Neural cell (in vitro differentiated cells): ENCODE measurements around the gene LPXN. TPM values are rescaled to one million over a fixed set of nuclear protein-coding genes. Genes with fewer than 3 reads are reported as not detected.

Source experiments
- H2AFZ ChIP-seq: fragments of 200-600, 300-800 bp; sonication (generic), shearing (Covaris generic); 2 replicates; pipeline ENCODE4 v1.6.0; 2014; ENCODE audit warnings: low read depth, mild to moderate bottlenecking, antibody characterized with exemption, low read length, moderate library complexity
- H3F3A ChIP-seq: fragments of 200-600 bp; shearing (Covaris generic); 2 replicates; pipeline ENCODE4 v1.6.1; 2016; ENCODE audit warnings: mild to moderate bottlenecking, moderate library complexity, mixed read lengths, antibody characterized with exemption, low read length; ENCODE audit not compliant: insufficient read depth, poor library complexity, severe bottlenecking
- H3K27ac ChIP-seq: fragments of 200-600, 300-800 bp; sonication (generic), shearing (Covaris generic); 2 replicates; pipeline ENCODE4 v1.5.1; 2014; ENCODE audit warnings: mild to moderate bottlenecking, low read length, moderate library complexity
- H3K27me3 ChIP-seq: fragments of 300-800, 200-600 bp; sonication (generic), shearing (Covaris generic); 2 replicates; pipeline ENCODE4 v1.6.0; 2014; ENCODE audit warnings: mild to moderate bottlenecking, low read depth, low read length, moderate library complexity; ENCODE audit not compliant: insufficient read depth
- H3K36me3 ChIP-seq: fragments of 300-800, 200-600 bp; sonication (generic), shearing (Covaris generic); 2 replicates; pipeline ENCODE4 v1.5.1; 2014; ENCODE audit warnings: mild to moderate bottlenecking, antibody characterized with exemption, low read length, moderate library complexity; ENCODE audit not compliant: insufficient read depth
- H3K4me2 ChIP-seq: fragments of 300-800, 200-600 bp; sonication (generic), shearing (Covaris generic); 2 replicates; pipeline ENCODE4 v1.6.0; 2014; ENCODE audit warnings: mild to moderate bottlenecking, low read length
- H3K4me3 ChIP-seq: fragments of 300-800, 200-600 bp; sonication (generic), shearing (Covaris generic); 2 replicates; pipeline ENCODE4 v1.5.1; 2014; ENCODE audit warnings: mild to moderate bottlenecking, low read length, moderate library complexity
- H3K79me2 ChIP-seq: fragments of 200-600 bp; shearing (Covaris generic); replicated peaks from 2 replicates; pipeline ENCODE4 v1.6.0; 2014; ENCODE audit warnings: mild to moderate bottlenecking, low read length, moderate library complexity; ENCODE audit not compliant: insufficient read depth
- H3K9ac ChIP-seq: fragments of 300-800, 200-600 bp; sonication (generic), shearing (Covaris generic); 2 replicates; pipeline ENCODE4 v1.6.1; 2016; ENCODE audit warnings: mild to moderate bottlenecking, low read length, mixed read lengths
- H3K9me2 ChIP-seq: fragments of 200-600 bp; shearing (Covaris generic); 2 replicates; pipeline ENCODE4 v1.6.1; 2016; ENCODE audit warnings: mild to moderate bottlenecking, low read length, mixed read lengths; ENCODE audit not compliant: insufficient read depth
- H3K9me3 ChIP-seq: fragments of 200-600, 300-800 bp; sonication (generic), shearing (Covaris generic); 2 replicates; pipeline ENCODE4 v1.6.1; 2016; ENCODE audit warnings: mild to moderate bottlenecking, mixed run types, low read length, moderate library complexity, mixed read lengths
- H4K20me1 ChIP-seq: fragments of 200-600 bp; shearing (Covaris generic); 2 replicates; pipeline ENCODE4 v1.6.1; 2016; ENCODE audit warnings: mild to moderate bottlenecking, mixed run types; ENCODE audit not compliant: insufficient read depth
- EP300 ChIP-seq: fragments of 450-650 bp; conservative IDR thresholded peaks from 2 replicates; pipeline ENCODE4 v1.6.1; 2014; ENCODE audit warnings: antibody characterized with exemption, mild to moderate bottlenecking, moderate library complexity; ENCODE audit not compliant: poor library complexity, severe bottlenecking
- EZH2 ChIP-seq: fragments of 200-600, 300-800 bp; shearing (Covaris generic), sonication (generic); IDR thresholded peaks from 2 replicates; pipeline ENCODE4 v1.6.1; 2014; ENCODE audit warnings: antibody characterized with exemption, low read length, borderline replicate concordance, mild to moderate bottlenecking; ENCODE audit not compliant: insufficient read depth, poor library complexity, severe bottlenecking
- MXI1 ChIP-seq: fragments of 450-650 bp; conservative IDR thresholded peaks from 2 replicates; pipeline ENCODE4 v1.6.1; 2014; ENCODE audit warnings: antibody characterized with exemption, mild to moderate bottlenecking; ENCODE audit not compliant: poor library complexity, severe bottlenecking
- POLR2AphosphoS5 ChIP-seq: IDR thresholded peaks from 2 replicates; pipeline ENCODE4 v1.6.1; 2012
- RAD21 ChIP-seq: fragments of 450-650 bp; conservative IDR thresholded peaks from 2 replicates; pipeline ENCODE4 v1.6.1; 2014; ENCODE audit warnings: antibody characterized with exemption, mild to moderate bottlenecking, moderate library complexity
- SMC3 ChIP-seq: fragments of 450-650 bp; conservative IDR thresholded peaks from 2 replicates; pipeline ENCODE4 v1.6.1; 2014; ENCODE audit warnings: antibody characterized with exemption, mild to moderate bottlenecking, moderate library complexity; ENCODE audit not compliant: poor library complexity
- TAF1 ChIP-seq: IDR thresholded peaks from 2 replicates; pipeline ENCODE4 v1.6.1; 2012; ENCODE audit warnings: low read depth
- polyA plus RNA-seq: library from polyadenylated mRNA; depleted of rRNA; stranded (reverse); fragments of >200 nt; gene quantifications from 2 replicates; pipeline ENCODE4 v1.2.3, GENCODE V29; 2014
- TF ChIP-seq, protein P1 (sequence below): fragments of 450-650 bp; IDR thresholded peaks from 2 replicates; pipeline ENCODE4 v1.5.1; 2014; ENCODE audit warnings: antibody characterized with exemption, mild to moderate bottlenecking, moderate library complexity; ENCODE audit not compliant: poor library complexity, severe bottlenecking
- TF ChIP-seq, protein P2 (sequence below): IDR thresholded peaks from 2 replicates; pipeline ENCODE4 v1.6.1; 2012; ENCODE audit warnings: borderline replicate concordance

LPXN gene
- polyA plus RNA-seq, 1 donor from 2014 or later, result 4.1 TPM

DNA sequence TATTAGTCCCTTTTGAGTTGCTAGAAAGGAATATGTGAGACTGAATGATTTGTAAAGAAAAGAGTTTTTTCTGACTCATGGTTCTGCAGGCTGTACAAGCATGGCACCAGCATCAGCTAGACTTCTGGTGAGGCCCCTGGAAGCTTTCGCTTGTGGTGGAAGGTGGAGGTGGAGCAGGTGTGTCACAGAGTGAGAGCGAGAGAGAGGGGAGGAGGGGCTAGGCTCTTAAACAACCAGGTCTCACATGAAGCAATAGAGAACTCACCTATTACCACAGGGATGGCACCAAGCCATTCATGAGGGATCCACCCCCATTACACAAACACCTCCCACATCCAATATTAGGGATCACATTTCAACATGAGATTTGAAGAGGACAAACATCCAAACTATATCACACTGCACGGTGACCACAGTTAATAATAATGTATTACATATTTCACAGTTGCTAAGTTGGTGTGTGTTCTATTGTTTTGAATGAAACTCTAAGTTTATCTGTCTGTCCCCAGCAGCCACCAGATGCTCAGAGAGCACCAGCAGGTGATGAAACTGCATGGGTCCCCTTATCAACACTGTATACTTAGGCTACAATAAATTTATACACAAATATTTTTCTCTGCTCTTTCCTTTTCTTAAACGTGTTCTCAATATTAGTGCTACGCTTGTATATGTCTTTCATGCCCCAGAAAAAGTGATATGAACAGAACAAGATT, 17.3 kb upstream of the LPXN start:
- Histone ChIP-seq H3K9me3 (no peaks in the 10 kb centered on the region), H3K4me3 (no peak overlapping the region), H3F3A (no peaks in the 10 kb centered on the region), H4K20me1 (no peaks in the 10 kb centered on the region), H3K27ac (no peak overlapping the region), H2AFZ (no peak overlapping the region), H3K9ac (no peak overlapping the region), H3K36me3 (peaks cover 6% of the 10 kb centered on the region), H3K9me2 (no peaks in the 10 kb centered on the region), H3K4me2 (no peak overlapping the region), H3K79me2 (peaks cover 28% of the 10 kb centered on the region), H3K27me3 (no peaks in the 10 kb centered on the region)
- TF ChIP-seq TAF1 (no peak), EP300 (no peak), RAD21 (no peak), MXI1 (no peak), EZH2 (no peak), POLR2AphosphoS5 (no peak), SMC3 (no peak)
- TF ChIP-seq, protein P1, sequence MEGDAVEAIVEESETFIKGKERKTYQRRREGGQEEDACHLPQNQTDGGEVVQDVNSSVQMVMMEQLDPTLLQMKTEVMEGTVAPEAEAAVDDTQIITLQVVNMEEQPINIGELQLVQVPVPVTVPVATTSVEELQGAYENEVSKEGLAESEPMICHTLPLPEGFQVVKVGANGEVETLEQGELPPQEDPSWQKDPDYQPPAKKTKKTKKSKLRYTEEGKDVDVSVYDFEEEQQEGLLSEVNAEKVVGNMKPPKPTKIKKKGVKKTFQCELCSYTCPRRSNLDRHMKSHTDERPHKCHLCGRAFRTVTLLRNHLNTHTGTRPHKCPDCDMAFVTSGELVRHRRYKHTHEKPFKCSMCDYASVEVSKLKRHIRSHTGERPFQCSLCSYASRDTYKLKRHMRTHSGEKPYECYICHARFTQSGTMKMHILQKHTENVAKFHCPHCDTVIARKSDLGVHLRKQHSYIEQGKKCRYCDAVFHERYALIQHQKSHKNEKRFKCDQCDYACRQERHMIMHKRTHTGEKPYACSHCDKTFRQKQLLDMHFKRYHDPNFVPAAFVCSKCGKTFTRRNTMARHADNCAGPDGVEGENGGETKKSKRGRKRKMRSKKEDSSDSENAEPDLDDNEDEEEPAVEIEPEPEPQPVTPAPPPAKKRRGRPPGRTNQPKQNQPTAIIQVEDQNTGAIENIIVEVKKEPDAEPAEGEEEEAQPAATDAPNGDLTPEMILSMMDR, result no peak
- TF ChIP-seq, protein P2, sequence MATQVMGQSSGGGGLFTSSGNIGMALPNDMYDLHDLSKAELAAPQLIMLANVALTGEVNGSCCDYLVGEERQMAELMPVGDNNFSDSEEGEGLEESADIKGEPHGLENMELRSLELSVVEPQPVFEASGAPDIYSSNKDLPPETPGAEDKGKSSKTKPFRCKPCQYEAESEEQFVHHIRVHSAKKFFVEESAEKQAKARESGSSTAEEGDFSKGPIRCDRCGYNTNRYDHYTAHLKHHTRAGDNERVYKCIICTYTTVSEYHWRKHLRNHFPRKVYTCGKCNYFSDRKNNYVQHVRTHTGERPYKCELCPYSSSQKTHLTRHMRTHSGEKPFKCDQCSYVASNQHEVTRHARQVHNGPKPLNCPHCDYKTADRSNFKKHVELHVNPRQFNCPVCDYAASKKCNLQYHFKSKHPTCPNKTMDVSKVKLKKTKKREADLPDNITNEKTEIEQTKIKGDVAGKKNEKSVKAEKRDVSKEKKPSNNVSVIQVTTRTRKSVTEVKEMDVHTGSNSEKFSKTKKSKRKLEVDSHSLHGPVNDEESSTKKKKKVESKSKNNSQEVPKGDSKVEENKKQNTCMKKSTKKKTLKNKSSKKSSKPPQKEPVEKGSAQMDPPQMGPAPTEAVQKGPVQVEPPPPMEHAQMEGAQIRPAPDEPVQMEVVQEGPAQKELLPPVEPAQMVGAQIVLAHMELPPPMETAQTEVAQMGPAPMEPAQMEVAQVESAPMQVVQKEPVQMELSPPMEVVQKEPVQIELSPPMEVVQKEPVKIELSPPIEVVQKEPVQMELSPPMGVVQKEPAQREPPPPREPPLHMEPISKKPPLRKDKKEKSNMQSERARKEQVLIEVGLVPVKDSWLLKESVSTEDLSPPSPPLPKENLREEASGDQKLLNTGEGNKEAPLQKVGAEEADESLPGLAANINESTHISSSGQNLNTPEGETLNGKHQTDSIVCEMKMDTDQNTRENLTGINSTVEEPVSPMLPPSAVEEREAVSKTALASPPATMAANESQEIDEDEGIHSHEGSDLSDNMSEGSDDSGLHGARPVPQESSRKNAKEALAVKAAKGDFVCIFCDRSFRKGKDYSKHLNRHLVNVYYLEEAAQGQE, result no peak

DNA sequence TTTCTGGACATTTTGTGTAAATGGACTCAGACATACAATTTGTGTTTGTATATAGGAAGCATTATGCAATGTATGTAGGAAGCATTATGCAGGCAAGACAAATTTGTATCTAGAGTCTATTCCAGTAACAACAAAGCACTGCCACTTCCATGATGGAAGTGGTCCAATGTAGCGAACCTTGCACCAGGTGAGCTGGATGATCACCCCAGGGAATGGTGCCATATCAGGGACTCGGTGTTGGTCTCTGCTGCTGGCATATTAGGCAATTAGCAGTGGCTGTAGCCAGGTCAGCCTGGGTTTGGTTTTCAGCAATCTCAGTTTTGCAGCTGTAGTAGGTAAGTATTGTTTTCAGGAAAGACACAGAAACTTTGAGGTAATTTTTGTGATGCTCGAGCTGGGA, 16.0 kb upstream of the LPXN start:
- Histone ChIP-seq H4K20me1 (no peaks in the 10 kb centered on the region), H3K4me2 (no peak overlapping the region), H3K9ac (no peak overlapping the region), H3K36me3 (peaks cover 7% of the 10 kb centered on the region), H3K4me3 (no peak overlapping the region), H3K27ac (no peak overlapping the region), H3F3A (no peaks in the 10 kb centered on the region), H3K79me2 (peaks cover 27% of the 10 kb centered on the region), H2AFZ (no peak overlapping the region), H3K9me2 (no peaks in the 10 kb centered on the region), H3K9me3 (no peaks in the 10 kb centered on the region), H3K27me3 (no peaks in the 10 kb centered on the region)
- TF ChIP-seq, protein P1, result no peak
